Measurements from ENCODE around the gene C11orf97. TPM values are rescaled to one million over a fixed set of nuclear protein-coding genes. Genes with fewer than 3 reads are reported as not detected.
"Not testable (repeated sequence)": the region's sequence is repeated elsewhere in the genome, so short reads cannot be mapped to it uniquely, and the experiment has no call there.

The C11orf97 gene
- total and polyA plus RNA-seq, 2 donors (not counting 3 experiments of a cell fraction or from before 2014, with no cell fraction given), result not detected

DNA sequence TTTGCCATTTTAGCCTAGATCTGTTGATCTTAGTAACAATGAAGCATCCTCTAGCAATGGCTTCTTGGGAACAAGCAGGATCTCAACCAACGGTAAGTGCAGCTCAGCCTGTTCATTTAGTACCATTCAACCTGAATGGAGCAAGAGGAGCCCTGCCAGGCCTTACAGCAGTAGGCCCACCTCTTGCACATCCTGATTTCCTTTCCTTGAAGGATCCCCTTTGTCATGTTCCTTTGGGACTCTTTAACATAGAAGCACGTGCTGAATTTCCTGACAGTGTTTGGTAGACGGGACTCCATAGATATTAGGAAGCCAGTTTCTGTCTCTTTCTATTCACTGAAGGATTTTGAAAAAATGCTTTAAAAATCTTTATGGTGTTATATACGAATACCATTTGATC, 56.5 kb downstream of the C11orf97 start:
- no peaks in the 10 kb centered on the region for H4K20me1 ChIP-seq (replicated peaks; ENCODE audit: control insufficient read depth, extremely low read depth, insufficient read depth, low read length)
- no peaks in the 10 kb centered on the region for H3K27me3 ChIP-seq (ENCODE audit: control insufficient read depth in 2 of 2, insufficient read depth in 2 of 2, low read length in 2 of 2)
- no peaks in the 10 kb centered on the region for H3K79me2 ChIP-seq (ENCODE audit: control insufficient read depth, insufficient read depth, low read length)
- no TSS peak for BruUV-seq (replicated peaks)
- no peak overlapping the region for H3K4me2 ChIP-seq (ENCODE audit: insufficient read depth, low read length)
- H2AFZ ChIP-seq (ENCODE audit: low read depth, low read length), result no peak overlapping the region
- H3K4me3 ChIP-seq (replicated peaks in 1 of 3; ENCODE audit: insufficient read depth in 1 of 3, low read depth in 1 of 3, low read length in 3 of 3), result no peak overlapping the region
- H3K9ac ChIP-seq (replicated peaks; ENCODE audit: extremely low read depth, insufficient read depth, low read length), result no peak overlapping the region
- H3K9me1 ChIP-seq (replicated peaks; ENCODE audit: control insufficient read depth, extremely low read depth, insufficient read depth, low read length), result no peaks in the 10 kb centered on the region
- DNase-seq (ENCODE audit: low read depth, low spot score) (no peak), FAIRE-seq (no peak)
- peaks cover 1% of the 10 kb centered on the region for H3K4me1 ChIP-seq (ENCODE audit: control insufficient read depth, extremely low read depth, insufficient read depth, low read length)
- CTCF ChIA-PET, result no interaction called here
- POLR2A ChIA-PET, result no interaction called here
- H3K27ac ChIP-seq (ENCODE audit: insufficient read depth, low read depth, low read length), result no peak overlapping the region
- intact Hi-C loops (cut with micrococcal nuclease), result no loop called here
- H3K9me3 ChIP-seq (replicated peaks; ENCODE audit: control insufficient read depth, insufficient read depth, low read length), result no peaks in the 10 kb centered on the region
- dilution Hi-C loops (cut with MboI; ENCODE audit: extremely low pct_ligation_motif_present, low sequenced_read_pairs), result no loop called here
- TF ChIP-seq MYC (IDR thresholded peaks at IDR 0.05; ENCODE audit: low read depth, low read length), result no peak
- TF ChIP-seq POLR2A (IDR thresholded peaks at IDR 0.05; ENCODE audit: low read depth, low read length), result no peak
- TF ChIP-seq, protein P1, sequence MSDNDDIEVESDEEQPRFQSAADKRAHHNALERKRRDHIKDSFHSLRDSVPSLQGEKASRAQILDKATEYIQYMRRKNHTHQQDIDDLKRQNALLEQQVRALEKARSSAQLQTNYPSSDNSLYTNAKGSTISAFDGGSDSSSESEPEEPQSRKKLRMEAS (IDR thresholded peaks at IDR 0.05; ENCODE audit: insufficient read depth, insufficient read length), result no peak
- TF ChIP-seq JUN (IDR thresholded peaks at IDR 0.05; ENCODE audit: borderline replicate concordance, insufficient read depth, insufficient read length, low read depth), result no peak
- TF ChIP-seq GATA2 (IDR thresholded peaks at IDR 0.05; ENCODE audit: insufficient read depth, insufficient read length, low read depth, low read length), result no peak
- no peak for TF ChIP-seq FOS (IDR thresholded peaks at IDR 0.05; ENCODE audit: borderline replicate concordance, insufficient read depth, low read length)
- TF ChIP-seq, protein P2, sequence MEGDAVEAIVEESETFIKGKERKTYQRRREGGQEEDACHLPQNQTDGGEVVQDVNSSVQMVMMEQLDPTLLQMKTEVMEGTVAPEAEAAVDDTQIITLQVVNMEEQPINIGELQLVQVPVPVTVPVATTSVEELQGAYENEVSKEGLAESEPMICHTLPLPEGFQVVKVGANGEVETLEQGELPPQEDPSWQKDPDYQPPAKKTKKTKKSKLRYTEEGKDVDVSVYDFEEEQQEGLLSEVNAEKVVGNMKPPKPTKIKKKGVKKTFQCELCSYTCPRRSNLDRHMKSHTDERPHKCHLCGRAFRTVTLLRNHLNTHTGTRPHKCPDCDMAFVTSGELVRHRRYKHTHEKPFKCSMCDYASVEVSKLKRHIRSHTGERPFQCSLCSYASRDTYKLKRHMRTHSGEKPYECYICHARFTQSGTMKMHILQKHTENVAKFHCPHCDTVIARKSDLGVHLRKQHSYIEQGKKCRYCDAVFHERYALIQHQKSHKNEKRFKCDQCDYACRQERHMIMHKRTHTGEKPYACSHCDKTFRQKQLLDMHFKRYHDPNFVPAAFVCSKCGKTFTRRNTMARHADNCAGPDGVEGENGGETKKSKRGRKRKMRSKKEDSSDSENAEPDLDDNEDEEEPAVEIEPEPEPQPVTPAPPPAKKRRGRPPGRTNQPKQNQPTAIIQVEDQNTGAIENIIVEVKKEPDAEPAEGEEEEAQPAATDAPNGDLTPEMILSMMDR (IDR thresholded peaks at IDR 0.05; ENCODE audit: extremely low read depth in 1 of 2, insufficient read depth in 1 of 2, low read depth in 1 of 2, low read length in 2 of 2), result no peak
- TF ChIP-seq POLR2AphosphoS5 (IDR thresholded peaks at IDR 0.05; ENCODE audit: insufficient read depth, low read depth, low read length), result no peak
- no peak for TF ChIP-seq EZH2 (IDR thresholded peaks at IDR 0.05; ENCODE audit: borderline replicate concordance, low read depth, low read length, severe bottlenecking)
- H3K36me3 ChIP-seq (ENCODE audit: control insufficient read depth in 2 of 2, extremely low read depth in 1 of 2, insufficient read depth in 2 of 2, low read length in 2 of 2), result no peaks in the 10 kb centered on the region

DNA sequence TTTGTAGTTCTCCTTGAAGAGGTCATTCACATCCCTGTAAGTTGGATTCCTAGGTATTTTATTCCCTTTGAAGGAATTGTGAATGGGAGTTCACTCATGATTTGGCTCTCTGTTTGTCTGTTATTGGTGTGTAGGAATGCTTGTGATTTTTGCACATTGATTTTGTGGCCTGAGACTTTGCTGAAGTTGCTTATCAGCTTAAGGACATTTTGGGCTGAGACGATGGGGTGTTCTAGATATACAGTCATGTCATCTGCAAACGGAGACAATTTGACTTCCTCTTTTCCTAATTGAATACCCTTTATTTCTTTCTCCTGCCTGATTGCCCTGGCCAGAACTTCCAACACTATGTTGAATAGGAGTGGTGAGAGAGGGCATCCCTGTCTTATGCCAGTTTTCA, 60.7 kb downstream of the C11orf97 start:
- CTCF ChIA-PET; H3K79me2 ChIP-seq (ENCODE audit: control insufficient read depth, insufficient read depth, low read length); H3K4me1 ChIP-seq (ENCODE audit: control insufficient read depth, extremely low read depth, insufficient read depth, low read length); H2AFZ ChIP-seq (ENCODE audit: low read depth, low read length); BruUV-seq (replicated peaks); H3K27me3 ChIP-seq (ENCODE audit: control insufficient read depth in 2 of 2, insufficient read depth in 2 of 2, low read length in 2 of 2); H3K27ac ChIP-seq (ENCODE audit: insufficient read depth, low read depth, low read length); H4K20me1 ChIP-seq (replicated peaks; ENCODE audit: control insufficient read depth, extremely low read depth, insufficient read depth, low read length); H3K9me1 ChIP-seq (replicated peaks; ENCODE audit: control insufficient read depth, extremely low read depth, insufficient read depth, low read length); intact Hi-C loops (cut with micrococcal nuclease); DNase-seq (ENCODE audit: low read depth, low spot score); H3K9me3 ChIP-seq (replicated peaks; ENCODE audit: control insufficient read depth, insufficient read depth, low read length); POLR2A ChIA-PET; dilution Hi-C loops (cut with MboI; ENCODE audit: extremely low pct_ligation_motif_present, low sequenced_read_pairs); H3K9ac ChIP-seq (replicated peaks; ENCODE audit: extremely low read depth, insufficient read depth, low read length); H3K36me3 ChIP-seq (ENCODE audit: control insufficient read depth in 2 of 2, extremely low read depth in 1 of 2, insufficient read depth in 2 of 2, low read length in 2 of 2); FAIRE-seq; H3K4me2 ChIP-seq (ENCODE audit: insufficient read depth, low read length); H3K4me3 ChIP-seq (replicated peaks in 1 of 3; ENCODE audit: insufficient read depth in 1 of 3, low read depth in 1 of 3, low read length in 3 of 3): not testable (repeated sequence)
